ENCODE results near the gene GALP. TPM values are rescaled to one million over a fixed set of nuclear protein-coding genes. Genes with fewer than 3 reads are reported as not detected.

Gene GALP
- total RNA-seq, 1 experiment from 2014 or later = not detected

GRCh38 chr19:56170261-56170660 is 5.5 kb upstream of the GALP start:
- Histone ChIP-seq H3T11ph (ENCODE audit: low read length) (no peak overlapping the region), H3K23me2 (ENCODE audit: insufficient read length, low read depth, low read length, poor library complexity, severe bottlenecking) (no peaks in the 10 kb centered on the region), H3K27me3 (ENCODE audit: insufficient read depth, low read length) (no peaks in the 10 kb centered on the region), H3K4me1 (ENCODE audit: insufficient read depth, low read length) (no peaks in the 10 kb centered on the region), H3K4me2 (ENCODE audit: insufficient read depth, insufficient read length, low read length) (no peak overlapping the region), H2BK120ac (ENCODE audit: low read depth, low read length, poor library complexity, severe bottlenecking) (no peak overlapping the region), H3K56ac (ENCODE audit: insufficient read length, low read depth, low read length) (no peak overlapping the region), H3K4ac (ENCODE audit: low read depth, low read length) (no peak overlapping the region), H3K23ac (ENCODE audit: insufficient read length, low read depth, low read length) (no peak overlapping the region), H3K27ac (ENCODE audit: insufficient read length, low read depth, low read length) (no peak overlapping the region), H3K18ac (ENCODE audit: insufficient read length, low read depth, low read length) (no peak overlapping the region), H4K91ac (ENCODE audit: insufficient read length, low read depth, low read length) (no peak overlapping the region), H3K9ac (ENCODE audit: extremely low read depth, insufficient read length, low read length) (no peak overlapping the region), H2BK12ac (ENCODE audit: insufficient read length, low read depth, low read length) (no peak overlapping the region), H2AK5ac (ENCODE audit: insufficient read length, low read length) (no peak overlapping the region), H3K79me2 (ENCODE audit: insufficient read depth, low read length) (no peaks in the 10 kb centered on the region), H2BK20ac (ENCODE audit: low read depth, low read length, poor library complexity, severe bottlenecking) (no peak overlapping the region), H4K20me1 (ENCODE audit: control insufficient read depth, insufficient read depth, insufficient read length) (no peaks in the 10 kb centered on the region), H2AFZ (ENCODE audit: low read length) (no peak overlapping the region), H2BK5ac (ENCODE audit: insufficient read length, low read length) (no peak overlapping the region), H4K5ac (ENCODE audit: insufficient read length, low read depth, low read length) (no peak overlapping the region), H3K79me1 (ENCODE audit: insufficient read depth, low read depth, low read length, poor library complexity, severe bottlenecking) (no peaks in the 10 kb centered on the region), H3K9me3 (ENCODE audit: control insufficient read depth, low read depth, low read length) (no peaks in the 10 kb centered on the region), H4K8ac (replicated peaks; ENCODE audit: insufficient read length, low read depth, low read length) (no peak overlapping the region), H3K14ac (ENCODE audit: insufficient read depth, low read length) (no peak overlapping the region), H2BK15ac (ENCODE audit: low read depth, low read length) (no peak overlapping the region)
- TF ChIP-seq CTCF (conservative IDR thresholded peaks at IDR 0.05) = no peak
- H3K4me3 Mint-ChIP-seq = no peak overlapping the region
- H3K27me3 Mint-ChIP-seq (ENCODE audit: low read depth) = peaks cover 8% of the 10 kb centered on the region
- DNase-seq = no peak
- H3K27ac Mint-ChIP-seq = no peak overlapping the region; a peak in 1 of 7 replicates
- H3K36me3 Mint-ChIP-seq (ENCODE audit: insufficient read depth in 1 of 3, low read depth in 3 of 3) = no peaks in the 10 kb centered on the region
- H3K9me3 Mint-ChIP-seq = peaks cover 0 to 4% of the 10 kb centered on the region in 2 experiments; a peak in 1 of 5 replicates
- WGBS (ENCODE audit: extremely low coverage, insufficient read length, low lambda C conversion rate) = no CpG with 5 or more reads among the region's 14 CpGs
- H3K4me1 Mint-ChIP-seq = peaks cover 1 to 7% of the 10 kb centered on the region in 2 experiments; a peak in 3 of 4 replicates

Measured in H9 (cell line).